Measurements from ENCODE around the gene SMIM12. TPM values are rescaled to one million over a fixed set of nuclear protein-coding genes. Genes with fewer than 3 reads are reported as not detected.

The SMIM12 gene, protein sequence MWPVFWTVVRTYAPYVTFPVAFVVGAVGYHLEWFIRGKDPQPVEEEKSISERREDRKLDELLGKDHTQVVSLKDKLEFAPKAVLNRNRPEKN
- 35.9 TPM for total RNA-seq
- long read RNA-seq, transcript SMIM12-206 (2 exons, 3,454 nt), result major isoform, 53 of 57 reads
- long read RNA-seq, partial matches to known transcripts, result 0 of 57 reads
- long read RNA-seq, other reads (novel, unspliced or antisense), result 3 of 57 reads

DNA sequence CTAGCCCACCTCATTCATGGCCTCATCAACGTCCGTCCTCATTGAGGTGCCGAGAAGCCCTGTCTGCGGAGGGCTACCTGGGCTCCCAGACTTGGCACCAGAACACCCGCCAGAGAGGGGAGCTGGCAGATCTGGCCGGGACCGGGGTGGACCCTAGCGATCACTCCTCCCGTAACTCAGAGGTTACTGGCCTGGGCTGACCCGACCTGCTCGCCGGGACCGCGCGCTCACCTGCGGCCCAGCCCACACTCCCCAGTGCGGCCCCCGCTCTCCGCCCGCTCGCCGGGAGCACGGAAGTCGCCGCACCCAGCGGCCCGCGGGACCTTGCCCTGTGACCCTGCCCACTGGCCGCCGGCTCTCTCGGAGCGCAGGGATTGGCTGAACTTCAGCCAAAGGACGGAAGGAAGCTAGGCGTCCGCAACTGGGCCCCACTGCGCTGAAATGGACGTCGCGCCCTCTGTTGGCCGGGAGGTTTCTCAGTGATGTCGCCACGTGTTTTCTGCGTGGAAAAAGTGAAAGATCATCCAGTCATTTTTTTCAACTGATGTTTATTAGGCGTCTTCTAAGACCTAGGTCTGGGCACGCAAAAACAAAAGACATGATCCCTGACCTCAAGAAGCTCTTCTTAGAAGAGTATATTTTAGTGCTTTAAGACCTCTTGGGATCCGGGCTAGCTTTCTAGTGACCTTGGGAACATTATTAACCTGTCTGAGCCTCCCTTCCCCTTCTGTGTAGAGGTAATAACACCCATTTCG is at the start of gene SMIM12:
Gene SMIM12, minus strand, starts transcription at position 304 of the 755 bp plus-strand sequence. CDS start 3,772 bp downstream, outside the sequence.
- DNase-seq, result peak; percentile 96
- ATAC-seq (ENCODE audit: poor library complexity), result peak; percentile 99
- intact Hi-C loops (cut with DNase I), result loop anchor here (10.0 kb wide), 1 partner anchor 125 kb away; the partner anchor contains the start of gene TMEM35B

DNA sequence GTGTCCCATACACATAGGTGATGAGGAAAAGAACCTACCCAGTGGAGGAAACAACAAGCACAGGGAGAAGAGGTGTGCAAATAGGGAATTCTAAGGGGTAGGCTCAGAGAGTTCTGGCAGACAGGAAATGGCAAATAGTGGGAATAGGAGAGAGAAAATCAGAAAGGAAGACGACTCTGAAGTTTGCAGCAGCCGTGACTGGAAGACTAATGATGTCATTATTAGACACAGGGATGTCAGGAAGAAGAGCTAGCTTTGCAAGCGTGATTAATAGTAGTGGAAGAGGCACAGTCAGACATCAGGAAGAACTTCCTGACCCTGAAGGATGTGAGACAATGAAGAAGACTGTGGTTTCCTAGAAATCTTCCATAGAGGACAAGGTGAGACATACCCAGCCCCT is 48.8 kb upstream of the SMIM12 start:
- no peak for ATAC-seq (ENCODE audit: poor library complexity)
- intact Hi-C loops (cut with DNase I), result no loop called here

DNA sequence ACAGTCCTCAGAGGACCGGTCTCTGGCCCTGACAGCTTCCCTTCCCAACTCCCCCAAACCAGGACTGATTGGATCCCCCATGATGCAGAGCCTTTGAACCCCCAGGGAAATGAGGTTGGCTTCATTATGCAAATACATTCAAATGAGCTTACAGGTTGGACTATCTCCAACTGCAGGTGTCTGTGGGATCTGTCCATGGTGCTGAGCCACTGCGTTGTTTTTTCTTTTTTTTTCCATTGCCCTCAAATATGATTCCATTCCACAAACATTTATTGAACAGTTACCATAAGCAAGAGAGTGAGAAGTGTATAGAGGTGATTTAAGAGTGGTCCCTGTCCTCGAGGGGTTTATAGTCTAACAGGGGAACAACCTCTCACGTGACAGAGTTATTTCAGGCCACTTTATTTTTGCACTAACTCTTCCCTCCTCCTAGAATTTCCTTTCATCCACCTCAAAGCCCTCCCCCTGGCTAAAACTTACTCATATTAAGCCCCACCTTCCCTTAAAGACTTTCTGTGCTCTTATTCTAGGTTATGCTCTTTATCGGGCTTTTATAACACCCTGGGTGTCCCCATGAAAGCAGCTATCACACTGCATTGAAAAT is 48.0 kb upstream of the SMIM12 start:
- DNase-seq (no peak), ATAC-seq (ENCODE audit: poor library complexity) (no peak)
- intact Hi-C loops (cut with DNase I), result no loop called here

More for the DNA sequence above, 48.8 kb upstream of the SMIM12 start:
- DNase-seq, result no peak

DNA sequence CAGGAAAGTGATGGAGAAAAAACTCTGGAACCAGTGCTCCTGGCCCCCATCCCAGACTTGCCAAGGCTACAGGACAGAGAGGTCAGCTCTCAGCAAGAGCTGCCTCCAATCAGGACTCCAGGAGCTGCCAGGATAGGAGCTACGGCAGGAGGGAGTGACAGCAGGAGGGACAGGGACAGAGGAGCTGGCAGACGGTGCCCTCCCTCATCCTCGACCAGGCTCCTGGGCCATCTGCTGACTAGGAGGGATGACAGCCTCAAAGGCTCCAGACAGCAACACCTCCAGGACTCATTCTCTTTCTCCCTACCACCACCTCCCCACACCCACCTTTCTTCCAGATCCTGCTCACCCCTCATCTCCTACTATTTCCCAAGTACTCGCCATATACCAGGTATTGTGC is 47.2 kb upstream of the SMIM12 start:
- intact Hi-C loops (cut with DNase I), result no loop called here
- DNase-seq, result no peak
- no peak for ATAC-seq (ENCODE audit: poor library complexity)

DNA sequence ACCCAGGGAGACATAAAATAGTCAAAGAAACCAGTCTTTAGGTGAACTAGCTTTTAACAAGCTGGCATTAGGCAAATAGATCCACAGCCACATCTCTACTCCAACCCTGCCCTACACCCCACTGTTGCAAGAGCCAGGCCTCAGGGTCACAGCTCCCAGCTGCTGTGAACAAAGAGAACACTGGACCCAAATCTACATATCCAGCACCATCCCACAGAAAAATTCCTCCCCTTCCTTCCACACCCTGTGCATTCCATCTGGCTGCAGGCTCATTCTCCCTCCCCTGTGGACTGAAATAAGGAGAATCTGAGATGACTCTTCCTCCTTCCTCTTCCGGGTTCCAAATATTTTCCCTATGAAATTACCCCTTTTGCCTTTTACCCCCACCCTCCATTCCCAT is 46.7 kb upstream of the SMIM12 start:
- no peak for DNase-seq
- intact Hi-C loops (cut with DNase I), result no loop called here
- ATAC-seq (ENCODE audit: poor library complexity), result no peak

DNA sequence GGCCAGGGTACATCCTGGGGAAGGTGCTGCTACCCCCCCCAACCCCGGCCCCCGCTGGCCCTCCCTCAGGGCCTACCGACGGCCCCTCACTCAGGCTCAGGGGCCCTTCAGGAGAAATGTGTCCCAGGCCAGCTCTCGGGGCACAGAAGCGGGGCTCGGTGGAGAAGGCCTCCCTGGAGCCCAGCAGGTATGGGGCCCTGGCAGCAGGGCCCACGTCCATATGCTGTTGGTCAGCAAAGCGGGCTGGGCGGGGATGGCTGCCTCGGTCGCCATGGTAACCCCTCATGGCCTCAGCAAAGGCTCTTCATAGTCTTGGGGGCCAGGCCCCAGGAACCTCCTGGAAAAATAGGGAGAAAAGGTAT is 45.5 kb upstream of the SMIM12 start:
- intact Hi-C loops (cut with DNase I), result no loop called here
- DNase-seq (no peak), ATAC-seq (ENCODE audit: poor library complexity) (no peak)

DNA sequence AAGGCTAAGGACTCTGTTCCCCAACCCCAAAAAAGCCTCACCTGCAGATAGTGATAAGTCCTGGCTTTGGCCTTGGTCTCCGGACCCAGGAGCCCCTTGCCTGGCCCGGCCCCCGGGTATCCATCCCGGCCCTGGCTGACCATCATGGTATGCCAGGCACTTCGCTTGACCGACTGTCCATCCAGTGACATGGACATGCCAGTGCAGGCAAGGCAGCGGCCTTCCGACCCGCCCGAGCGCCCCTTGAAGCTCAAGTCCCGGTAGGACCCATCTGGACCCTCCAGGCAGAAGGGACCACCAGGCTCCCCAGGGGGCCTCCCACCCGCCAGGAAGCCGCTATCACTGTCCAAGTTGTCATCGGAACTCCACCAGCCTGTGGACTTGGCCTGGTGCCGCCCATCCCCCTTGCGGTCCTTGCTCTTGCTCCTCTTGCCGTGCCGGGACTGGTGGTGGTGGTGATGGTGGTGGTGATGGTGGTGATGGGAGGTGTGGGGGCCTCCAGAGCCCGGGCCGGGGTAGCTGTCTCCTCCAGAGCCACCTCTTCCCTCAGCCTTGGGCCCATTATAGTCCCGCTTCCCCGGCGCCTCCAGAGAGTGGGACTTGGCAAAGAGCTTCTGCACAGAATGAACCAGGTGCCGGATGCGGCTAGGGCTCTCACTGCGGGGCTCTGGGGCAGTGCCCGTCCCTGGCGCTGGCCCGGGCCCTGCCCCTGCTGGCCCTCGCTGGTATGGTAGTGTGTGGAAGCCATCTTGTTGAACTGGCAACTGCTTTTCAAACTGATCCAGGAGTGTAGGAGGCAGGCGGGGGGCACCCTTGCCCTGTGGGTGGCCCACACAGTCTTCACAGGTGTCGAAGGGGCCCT is 44.9 kb upstream of the SMIM12 start:
- intact Hi-C loops (cut with DNase I), result no loop called here
- no peak for DNase-seq
- no peak for ATAC-seq (ENCODE audit: poor library complexity)

DNA sequence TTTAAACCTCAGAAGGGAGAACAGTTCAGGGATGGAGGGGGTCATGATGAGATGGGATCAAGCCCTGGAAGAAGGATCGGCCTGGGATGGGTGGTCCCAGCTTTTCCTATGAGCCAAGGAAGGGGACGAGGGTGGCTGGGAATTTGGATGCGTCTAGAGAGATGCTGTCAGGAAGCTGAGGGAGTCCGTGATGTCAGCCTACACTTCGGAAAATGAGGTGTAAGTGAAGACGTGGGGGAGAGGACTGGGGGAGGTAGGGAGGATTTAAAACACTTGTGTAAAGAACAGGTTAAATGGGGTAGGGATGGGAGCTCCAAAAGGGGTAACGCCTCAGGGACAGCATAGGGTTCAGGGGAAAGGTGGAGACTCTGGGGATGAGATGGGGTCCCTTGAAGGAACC is 42.4 kb upstream of the SMIM12 start:
- DNase-seq, result no peak
- intact Hi-C loops (cut with DNase I), result no loop called here
- no peak for ATAC-seq (ENCODE audit: poor library complexity)

DNA sequence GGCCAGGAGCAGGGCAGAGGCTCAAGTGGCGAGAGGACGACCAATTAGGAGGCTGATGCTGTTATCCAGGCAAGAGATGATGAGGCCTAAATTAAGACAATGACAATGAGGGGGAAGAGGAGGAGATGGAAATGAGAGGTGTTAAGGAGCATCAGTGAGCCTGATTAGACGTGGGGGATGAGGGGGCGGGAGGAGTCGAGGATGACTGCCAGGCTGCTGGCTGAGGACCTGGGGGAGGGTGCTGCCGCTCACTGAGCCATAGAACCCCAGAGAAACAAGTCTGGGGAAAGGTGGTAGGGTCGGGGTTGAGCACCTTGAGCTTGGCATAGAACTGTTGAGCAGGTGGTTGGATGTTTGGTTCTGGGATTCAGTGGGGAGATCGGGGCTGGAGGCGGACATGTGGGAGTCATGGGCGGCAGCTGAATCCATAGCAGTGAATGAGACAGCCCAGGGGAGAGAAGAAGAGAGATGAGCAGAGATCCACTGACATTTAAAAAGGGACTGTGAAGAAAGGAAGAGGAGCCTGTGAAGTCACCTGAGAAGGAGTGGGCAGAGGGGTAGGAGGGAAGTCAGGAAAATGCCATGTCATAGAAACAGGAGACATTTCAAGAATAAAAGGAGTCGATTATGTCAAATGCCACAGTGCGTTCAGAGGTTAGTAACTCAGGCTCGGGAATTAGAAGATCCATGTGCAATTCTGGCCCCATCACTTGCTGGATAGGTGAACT is 41.4 kb upstream of the SMIM12 start:
- DNase-seq (no peak), ATAC-seq (ENCODE audit: poor library complexity) (no peak)
- intact Hi-C loops (cut with DNase I), result no loop called here

DNA sequence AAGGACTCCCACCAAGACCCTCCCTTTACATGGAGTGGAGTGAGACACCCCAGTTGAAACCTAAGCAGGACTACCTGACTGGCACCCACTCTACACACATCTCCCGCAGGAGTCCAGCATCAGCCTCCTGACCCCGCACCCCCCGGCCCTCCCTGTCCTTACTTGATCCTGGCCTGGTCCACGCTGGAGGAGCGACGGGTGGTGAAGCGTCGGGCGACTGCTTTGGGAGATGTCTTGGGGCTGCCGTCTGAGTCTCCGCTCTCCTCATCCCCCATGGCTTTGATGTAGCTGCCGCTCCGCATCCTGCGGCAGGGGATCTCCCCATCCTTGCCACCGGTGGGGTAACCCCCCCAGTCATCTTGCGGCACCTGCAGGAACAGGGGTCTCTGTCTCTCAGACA is 40.4 kb upstream of the SMIM12 start:
- DNase-seq (no peak), ATAC-seq (ENCODE audit: poor library complexity) (no peak)
- intact Hi-C loops (cut with DNase I), result no loop called here

DNA sequence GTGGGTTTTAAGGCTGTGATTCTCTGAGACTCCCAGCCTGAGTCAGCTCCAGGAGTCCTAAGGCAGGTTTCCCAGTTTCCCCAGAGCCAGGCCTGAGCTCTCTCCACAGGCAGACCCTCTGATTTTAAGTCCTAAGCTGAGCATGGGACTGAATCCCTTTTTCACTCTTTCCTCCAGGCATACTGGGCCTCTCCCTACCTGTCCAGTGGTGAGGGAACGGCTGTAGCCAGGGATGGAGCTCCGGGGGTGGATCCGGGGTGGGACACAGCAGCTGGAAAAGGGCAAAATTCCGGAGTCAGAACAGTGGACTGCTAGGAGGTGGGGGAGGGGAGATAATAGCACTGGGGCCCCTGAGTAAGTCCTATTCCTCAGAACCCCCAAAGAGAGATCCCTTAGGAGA is 39.9 kb upstream of the SMIM12 start:
- DNase-seq (no peak), ATAC-seq (ENCODE audit: poor library complexity) (no peak)
- intact Hi-C loops (cut with DNase I), result no loop called here

DNA sequence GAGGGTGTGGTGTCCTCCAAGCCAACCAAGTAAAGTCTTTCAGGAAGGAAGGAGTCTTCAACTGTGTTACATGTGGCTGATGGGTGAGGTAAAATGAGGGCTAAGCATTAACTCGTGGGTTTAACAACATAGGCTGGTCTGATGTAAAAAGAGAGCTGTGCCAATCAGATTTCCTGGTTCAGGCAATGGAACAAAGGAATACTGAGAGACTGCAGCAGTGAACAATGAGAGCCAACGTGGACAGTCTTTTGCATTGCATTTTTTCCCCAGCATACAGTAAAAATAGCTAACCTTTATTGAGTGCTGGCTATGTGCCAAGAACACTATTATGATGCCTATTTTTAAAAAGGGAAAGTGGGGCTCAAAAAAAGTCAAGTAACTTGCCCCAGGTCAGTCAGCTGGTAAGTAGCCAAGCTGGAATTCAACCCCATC is 38.8 kb upstream of the SMIM12 start:
- intact Hi-C loops (cut with DNase I), result no loop called here
- DNase-seq, result no peak
- ATAC-seq (ENCODE audit: poor library complexity), result no peak

DNA sequence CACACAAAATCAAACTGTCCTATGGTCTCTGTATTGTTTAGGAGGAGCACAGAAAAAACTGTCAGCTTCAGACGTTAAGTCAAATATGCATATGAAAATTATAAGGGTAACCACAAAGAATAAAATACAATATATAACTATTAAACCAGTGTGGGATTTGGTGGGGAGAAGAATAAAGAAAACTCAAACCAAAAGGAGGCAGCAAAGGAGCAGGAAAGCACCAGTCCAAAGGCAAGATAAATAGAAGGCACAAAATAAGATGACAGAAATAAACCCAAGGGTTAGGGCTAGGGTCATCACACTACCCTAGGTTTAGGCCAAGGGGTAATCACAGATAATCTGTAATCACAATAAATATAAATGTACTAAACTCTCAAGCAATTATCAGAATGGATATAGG is 37.1 kb upstream of the SMIM12 start:
- intact Hi-C loops (cut with DNase I), result no loop called here
- DNase-seq (no peak), ATAC-seq (ENCODE audit: poor library complexity) (no peak)

DNA sequence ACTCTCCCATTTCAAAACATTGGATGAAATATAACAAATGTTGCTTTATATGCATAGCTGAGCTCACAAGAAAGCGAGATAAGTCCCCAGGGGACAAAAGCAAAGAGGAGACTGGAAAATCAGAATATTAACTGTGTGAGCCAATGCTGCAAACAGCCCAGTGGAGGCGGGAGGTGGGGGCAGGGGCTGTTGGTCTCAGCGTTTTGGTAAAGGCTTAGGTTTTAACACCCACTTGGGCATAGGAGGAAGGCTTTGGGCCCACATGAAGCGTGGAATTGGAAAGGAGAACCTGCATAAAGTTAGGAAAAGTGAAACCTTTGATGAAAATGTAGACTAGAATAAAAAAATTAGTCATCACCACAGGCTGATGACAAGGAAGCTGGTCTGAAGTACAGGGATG is 30.2 kb upstream of the SMIM12 start:
- no peak for ATAC-seq (ENCODE audit: poor library complexity)
- DNase-seq, result no peak
- intact Hi-C loops (cut with DNase I), result no loop called here

DNA sequence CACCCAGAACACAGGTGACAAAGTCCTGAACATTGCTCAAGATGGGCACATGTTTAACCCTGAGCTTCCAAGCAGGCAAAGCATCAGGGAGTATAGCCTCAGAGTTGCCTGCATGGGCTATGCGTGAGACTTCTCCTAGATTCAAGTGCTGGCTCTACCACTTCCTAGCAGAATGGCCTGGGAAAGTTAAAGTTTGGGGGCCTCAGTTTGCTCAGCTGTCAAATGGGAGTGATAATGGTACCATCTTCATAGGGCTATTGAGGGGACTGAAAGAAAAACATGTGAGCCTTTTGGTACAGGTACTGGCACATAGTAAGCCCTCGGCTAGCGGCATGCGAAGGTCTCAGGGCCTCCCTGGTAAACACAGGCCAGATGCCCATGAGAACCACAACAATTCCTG is 28.0 kb upstream of the SMIM12 start:
- DNase-seq (no peak), ATAC-seq (ENCODE audit: poor library complexity) (no peak)
- intact Hi-C loops (cut with DNase I), result no loop called here

DNA sequence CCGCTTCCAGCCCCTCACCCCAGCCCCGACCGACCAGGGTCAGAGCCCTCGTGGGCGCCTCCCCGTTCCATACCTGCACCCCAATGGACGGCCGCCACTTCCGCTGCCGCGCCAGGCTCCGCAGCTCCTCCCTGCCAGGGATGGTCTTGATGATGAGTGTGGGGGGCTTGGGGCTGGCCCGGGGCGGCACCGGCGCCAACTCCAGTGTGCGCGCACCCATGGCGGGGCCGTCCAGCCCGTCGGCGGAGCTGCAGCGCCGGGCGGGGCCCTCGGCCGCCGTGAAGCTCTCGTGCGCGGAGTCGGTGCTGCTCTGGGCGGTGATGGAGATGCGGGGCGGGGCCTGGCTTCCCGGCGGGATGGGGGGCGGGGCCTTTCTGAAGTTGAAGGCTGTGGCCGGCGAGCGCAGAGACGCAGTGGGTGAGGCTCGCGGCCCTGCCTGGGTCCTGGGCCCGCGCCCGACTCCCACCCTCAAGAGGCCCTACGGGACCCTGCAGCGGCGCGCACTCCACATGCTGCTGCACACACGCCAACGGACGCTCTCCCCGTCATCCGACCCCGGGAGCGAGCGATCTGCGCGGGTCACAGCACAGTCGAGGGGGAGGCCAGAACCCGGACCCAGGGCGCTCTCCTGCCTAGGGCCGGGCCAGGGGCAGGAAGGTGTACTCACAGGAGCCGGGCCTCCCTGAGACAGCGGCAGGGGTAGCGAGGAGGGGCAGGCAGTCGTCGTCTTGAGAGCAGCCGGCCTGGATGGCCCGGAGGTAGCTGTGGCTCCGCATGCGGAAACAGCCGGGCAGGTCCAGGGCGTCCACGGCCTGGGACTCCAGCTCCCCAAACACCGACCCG is 26.1 kb upstream of the SMIM12 start:
- intact Hi-C loops (cut with DNase I), result no loop called here
- ATAC-seq (ENCODE audit: poor library complexity) (peak; percentile 74), DNase-seq (peak; percentile 70)

DNA sequence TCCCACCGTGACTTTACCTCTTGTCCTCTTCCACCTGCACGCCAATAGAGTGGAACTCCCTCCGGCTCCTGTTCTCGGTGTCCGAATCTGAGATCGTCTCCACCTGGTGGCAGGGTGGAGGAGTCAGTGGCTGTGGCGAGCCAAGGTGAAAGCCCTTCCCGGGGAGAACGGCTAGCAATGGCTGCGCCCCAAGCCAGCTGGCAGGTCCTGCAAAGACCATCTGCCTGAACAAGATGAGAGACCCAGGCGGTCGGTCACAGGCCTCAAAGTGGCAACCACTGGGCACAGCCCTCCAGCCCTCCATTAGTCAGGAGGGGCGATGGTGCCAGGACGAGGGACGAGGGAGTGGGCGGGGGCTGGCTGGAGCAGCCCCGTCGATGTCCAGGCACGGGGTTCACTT is 25.4 kb upstream of the SMIM12 start:
- no peak for DNase-seq
- peak; percentile 10 for ATAC-seq (ENCODE audit: poor library complexity)
- intact Hi-C loops (cut with DNase I), result no loop called here

DNA sequence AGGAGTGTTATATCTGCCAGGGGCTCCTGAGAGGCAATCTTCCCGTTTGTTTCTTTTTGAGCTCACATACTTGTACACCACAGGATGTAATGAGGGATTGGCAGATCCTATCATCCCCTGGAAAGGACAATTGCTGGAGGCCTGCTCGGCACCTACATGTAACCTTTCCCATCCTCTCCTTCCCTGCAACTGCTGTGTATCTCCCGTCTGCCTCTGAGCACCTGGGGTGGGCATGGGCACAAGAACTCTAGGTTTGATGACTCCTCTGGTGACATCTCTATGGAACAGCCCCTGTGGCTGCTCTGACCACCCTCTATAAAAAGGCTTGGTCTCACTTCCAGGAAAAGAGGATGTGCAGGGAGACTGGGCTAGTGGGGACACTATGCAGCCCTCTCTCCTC is 25.0 kb upstream of the SMIM12 start:
- intact Hi-C loops (cut with DNase I), result no loop called here
- ATAC-seq (ENCODE audit: poor library complexity) (no peak), DNase-seq (no peak)
